Neuronal stem cell (in vitro differentiated cells): Measurements from ENCODE around the gene SLC17A7.
A peak's percentile ranks its signal among the peaks of the same experiment; 100 is the strongest.

Source experiments
- DNase-seq: peaks from one replicate; pipeline ENCODE4 v3.0.0-alpha.2; 2013; ENCODE audit warnings: low spot score
- H2AFZ ChIP-seq: one replicate; pipeline ENCODE4 v1.6.1; 2013; ENCODE audit warnings: mild to moderate bottlenecking, low read length, inconsistent platforms
- H2AK5ac ChIP-seq: 2 replicates; pipeline ENCODE4 v1.6.1; 2013; ENCODE audit warnings: low read depth, mild to moderate bottlenecking, inconsistent platforms, low read length, moderate library complexity, mixed read lengths
- H2BK120ac ChIP-seq: 2 replicates; pipeline ENCODE4 v1.6.1; 2013; ENCODE audit warnings: low read depth, mild to moderate bottlenecking, inconsistent platforms, low read length, moderate library complexity, mixed read lengths
- H2BK12ac ChIP-seq: one replicate; pipeline ENCODE4 v1.6.1; 2013; ENCODE audit warnings: low read length, inconsistent platforms
- H2BK15ac ChIP-seq: 2 replicates; pipeline ENCODE4 v1.6.1; 2013; ENCODE audit warnings: mild to moderate bottlenecking, low read length, inconsistent platforms, mixed read lengths
- H2BK5ac ChIP-seq: one replicate; pipeline ENCODE4 v1.6.1; 2013; ENCODE audit warnings: inconsistent platforms, mild to moderate bottlenecking, low read length, moderate library complexity
- H3K14ac ChIP-seq: one replicate; pipeline ENCODE4 v1.6.1; 2013; ENCODE audit warnings: low read length, inconsistent platforms
- H3K18ac ChIP-seq: 2 replicates; pipeline ENCODE4 v1.6.1; 2013; ENCODE audit warnings: low read length, inconsistent platforms
- H3K23ac ChIP-seq: 2 replicates; pipeline ENCODE4 v1.6.1; 2013; ENCODE audit warnings: low read depth, mild to moderate bottlenecking, mixed read lengths, low read length, inconsistent platforms; ENCODE audit not compliant: poor library complexity
- H3K27ac ChIP-seq: replicated peaks from 3 replicates; pipeline ENCODE4 v1.5.1; 2013; ENCODE audit warnings: low read length, inconsistent platforms
- H3K27me3 ChIP-seq, 3 experiments: 2 replicates each; pipeline ENCODE4 v1.6.1; 2013; ENCODE audit warnings: low read length in 3 of 3, mild to moderate bottlenecking in 2 of 3, inconsistent platforms in 1 of 3, low read depth in 1 of 3, mixed read lengths in 1 of 3, moderate library complexity in 1 of 3; ENCODE audit not compliant: control insufficient read depth in 3 of 3, insufficient read depth in 3 of 3
- H3K36me3 ChIP-seq, 2 donors: replicated peaks in 1 of 2; 2 replicates each; pipeline ENCODE4 v1.6.1; 2013; ENCODE audit warnings: low read length in 2 of 2; ENCODE audit not compliant: control insufficient read depth in 2 of 2, insufficient read depth in 2 of 2
- H3K4ac ChIP-seq: 2 replicates; pipeline ENCODE4 v1.6.1; 2013; ENCODE audit warnings: inconsistent platforms, mild to moderate bottlenecking, low read length, moderate library complexity
- H3K4me1 ChIP-seq, 2 donors: 1 replicate in 1 of 2; 2 replicates in 1 of 2; pipeline ENCODE4 v1.6.1; 2013; ENCODE audit warnings: low read length in 2 of 2, low read depth in 1 of 2; ENCODE audit not compliant: control insufficient read depth in 2 of 2, insufficient read depth in 1 of 2
- H3K4me2 ChIP-seq: one replicate; pipeline ENCODE4 v1.6.1; 2013; ENCODE audit warnings: mild to moderate bottlenecking, low read length, inconsistent platforms; ENCODE audit not compliant: insufficient read depth, poor library complexity, severe bottlenecking
- H3K4me3 ChIP-seq, 2 donors: 2 replicates each; pipeline ENCODE4 v1.5.1; 2013; ENCODE audit warnings: low read length in 2 of 2, mild to moderate bottlenecking in 2 of 2, inconsistent platforms in 1 of 2, moderate library complexity in 1 of 2
- H3K79me1 ChIP-seq: one replicate; pipeline ENCODE4 v1.6.1; 2013; ENCODE audit warnings: low read depth, mild to moderate bottlenecking, inconsistent platforms, low read length, moderate library complexity
- H3K9ac ChIP-seq: one replicate; pipeline ENCODE4 v1.6.1; 2013; ENCODE audit warnings: mild to moderate bottlenecking, low read depth, low read length, inconsistent platforms; ENCODE audit not compliant: poor library complexity
- H3K9me3 ChIP-seq, 2 donors: replicated peaks in 1 of 2; 2 replicates each; pipeline versions ENCODE3 to v1.6.1; 2013; ENCODE audit warnings: low read length in 2 of 2, mild to moderate bottlenecking in 2 of 2, inconsistent platforms in 1 of 2, low read depth in 1 of 2, mixed read lengths in 1 of 2, moderate library complexity in 1 of 2; ENCODE audit not compliant: control insufficient read depth in 2 of 2, insufficient read depth in 1 of 2
- H4K8ac ChIP-seq: one replicate; pipeline ENCODE4 v1.6.1; 2013; ENCODE audit warnings: low read depth, mild to moderate bottlenecking, inconsistent platforms, low read length, moderate library complexity
- H4K91ac ChIP-seq: one replicate; pipeline ENCODE4 v1.6.1; 2013; ENCODE audit warnings: low read length, low read depth, mild to moderate bottlenecking, inconsistent platforms; ENCODE audit not compliant: poor library complexity
- WGBS, 2 donors: extraction: QIAGEN DNeasy Blood & Tissue Kit; methylation state at CpG; one replicate each; pipeline ENCODE4 v1.1.7; 2013; ENCODE audit warnings: missing lambda C conversion rate in 2 of 2, mixed read lengths in 1 of 2; ENCODE audit not compliant: insufficient read length in 2 of 2, insufficient replicate concordance in 1 of 2; ENCODE audit errors: extremely low coverage in 2 of 2; 5-methylcytosine and 5-hydroxymethylcytosine counted together

SLC17A7 gene

DNA sequence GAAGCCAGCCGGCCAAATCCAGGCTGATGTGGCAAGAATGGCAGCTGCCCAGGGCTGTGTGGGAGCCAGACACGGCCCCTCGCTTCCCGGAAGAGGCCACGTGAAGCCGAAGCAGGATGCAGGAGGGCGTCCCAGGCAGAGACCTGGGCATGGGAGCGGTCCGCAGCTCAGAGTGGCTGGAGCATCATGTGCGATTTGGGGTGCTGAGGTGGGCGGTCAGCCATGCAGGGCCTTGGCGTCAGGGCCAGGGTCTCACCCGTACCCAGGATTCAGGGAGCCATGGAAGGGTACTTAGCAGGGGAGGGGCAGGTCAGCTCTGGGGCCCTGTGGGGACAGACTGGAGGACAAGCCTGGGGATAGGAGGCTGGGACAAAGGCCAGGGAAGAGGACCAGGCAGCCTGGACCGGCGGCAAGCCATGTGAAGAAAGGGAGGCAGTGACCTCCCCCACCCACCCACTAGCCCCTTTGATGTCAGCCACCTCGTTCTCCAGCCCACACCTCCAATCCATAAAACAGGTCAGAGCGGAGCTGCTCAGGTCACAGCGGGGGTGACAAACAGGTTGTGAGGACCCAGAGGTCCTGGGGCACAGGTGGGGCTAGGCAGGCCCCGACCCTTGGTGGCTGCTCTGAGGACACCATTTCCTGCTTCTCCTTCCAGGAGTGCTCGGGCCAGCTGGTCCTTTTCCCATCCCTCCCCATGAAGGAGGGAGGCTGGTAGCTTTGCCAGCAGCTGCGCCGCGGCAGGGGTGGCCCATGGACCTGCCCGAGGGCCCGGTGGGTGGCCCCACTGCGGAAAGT is 51.0 kb downstream of the SLC17A7 start:
- Histone ChIP-seq H3K4me3 (no peak overlapping the region), H3K4me1 (peaks cover 4 to 7% of the 10 kb centered on the region in 2 donors), H3K9me3 (no peaks in the 10 kb centered on the region), H3K23ac (no peak overlapping the region), H2AFZ (no peak overlapping the region), H3K4me2 (no peak overlapping the region), H3K18ac (peak overlapping the region; percentile 59), H2BK120ac (peak overlapping the region; percentile 28), H3K27ac (no peak overlapping the region), H2BK12ac (peak overlapping the region; percentile 63), H3K36me3 (no peaks in the 10 kb centered on the region), H3K79me1 (no peaks in the 10 kb centered on the region), H3K4ac (peak overlapping the region; percentile 53), H3K14ac (no peak overlapping the region), H4K91ac (no peak overlapping the region), H2BK15ac (peak overlapping the region; percentile 96), H2BK5ac (peak overlapping the region; percentile 36), H3K9ac (no peak overlapping the region), H2AK5ac (peak overlapping the region; percentile 96), H3K27me3 (peaks cover 0 to 7% (median 0%) of the 10 kb centered on the region in 3 experiments), H4K8ac (no peak overlapping the region)
- no peak for DNase-seq
- WGBS, 2 donors = no CpG with 5 or more reads among the region's 26 CpGs

DNA sequence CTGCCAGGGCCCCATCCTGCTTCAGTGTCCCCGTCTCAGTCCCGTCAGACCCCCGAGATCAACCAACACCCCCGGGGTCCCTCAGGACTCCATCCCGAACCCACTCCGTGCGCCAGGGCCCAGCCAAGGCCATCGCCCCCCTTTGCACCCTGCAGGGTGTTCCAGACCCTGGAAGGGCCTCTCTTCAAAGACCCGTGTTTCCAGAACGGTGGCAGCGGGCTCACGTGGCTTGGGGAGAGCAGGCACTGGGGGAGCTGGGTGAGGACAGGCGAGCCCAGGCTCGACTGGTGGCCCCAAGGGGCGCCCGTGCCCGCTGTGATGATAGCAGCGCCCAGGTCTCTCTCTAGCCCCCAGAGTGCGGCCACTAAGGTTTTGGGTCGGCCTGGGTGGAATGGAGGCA is 51.9 kb downstream of the SLC17A7 start:
- Histone ChIP-seq H2BK5ac (no peak overlapping the region), H2BK12ac (no peak overlapping the region), H3K4me1 (peaks cover 4% of the 10 kb centered on the region in 2 donors), H3K36me3 (no peaks in the 10 kb centered on the region), H3K4me3 (no peak overlapping the region), H3K18ac (peak overlapping the region; percentile 64), H3K4me2 (no peak overlapping the region), H2BK15ac (peak overlapping the region; percentile 96), H3K4ac (no peak overlapping the region), H3K27ac (no peak overlapping the region), H2BK120ac (no peak overlapping the region), H3K14ac (no peak overlapping the region), H3K79me1 (no peaks in the 10 kb centered on the region), H2AK5ac (peak overlapping the region; percentile 70), H4K91ac (no peak overlapping the region), H3K9me3 (no peaks in the 10 kb centered on the region), H3K23ac (no peak overlapping the region), H4K8ac (no peak overlapping the region), H3K9ac (no peak overlapping the region), H3K27me3 (peaks cover 0 to 7% (median 0%) of the 10 kb centered on the region in 3 experiments), H2AFZ (no peak overlapping the region)
- no peak for DNase-seq
- no CpG with 5 or more reads among the region's 20 CpGs for WGBS, 2 donors

DNA sequence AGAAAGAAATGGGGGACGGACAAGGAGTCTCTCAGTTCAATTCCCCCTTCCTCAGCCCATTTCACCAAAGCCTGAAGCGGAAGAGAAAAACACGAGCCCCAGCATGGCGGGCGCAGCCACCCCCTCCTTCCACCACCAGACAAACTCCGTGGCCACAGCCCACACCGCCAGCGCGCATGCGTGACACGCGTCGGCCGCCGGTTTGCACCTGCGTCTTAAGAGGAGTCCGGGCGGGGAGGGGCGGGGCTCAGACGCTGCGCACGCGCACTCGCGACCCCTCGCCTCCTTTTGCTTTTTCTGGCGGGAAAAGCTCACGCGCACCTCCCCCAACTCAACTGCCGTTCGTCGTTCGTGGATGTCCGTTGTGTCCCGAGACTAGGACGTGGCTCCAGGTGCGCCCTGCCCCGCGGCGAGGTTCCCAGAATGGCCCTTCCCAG is 53.4 kb downstream of the SLC17A7 start, which contains the start of gene KASH5:
KASH5 (plus strand) TSS at position 314 of the 437 bp plus-strand sequence. CDS start 2,635 bp downstream, outside the sequence.
- Histone ChIP-seq H3K23ac (peak within 1 kb of the TSS; percentile 65), H3K4me2 (no peak within 1 kb of the TSS), H2BK5ac (no peak within 1 kb of the TSS), H2AK5ac (peak within 1 kb of the TSS; percentile 81), H3K4me3 (no peak within 1 kb of the TSS), H2AFZ (no peak within 1 kb of the TSS), H2BK120ac (no peak within 1 kb of the TSS), H3K27ac (no peak within 1 kb of the TSS), H2BK15ac (no peak within 1 kb of the TSS), H3K27me3 (peaks cover 0 to 2% (median 0%) of the 10 kb centered on the region in 3 experiments), H3K18ac (peak within 1 kb of the TSS; percentile 17), H2BK12ac (peak within 1 kb of the TSS; percentile 58), H3K9ac (no peak within 1 kb of the TSS), H3K79me1 (no peaks in the 10 kb centered on the region), H3K14ac (no peak within 1 kb of the TSS), H3K9me3 (no peaks in the 10 kb centered on the region), H4K8ac (no peak within 1 kb of the TSS), H4K91ac (no peak within 1 kb of the TSS), H3K4ac (no peak within 1 kb of the TSS), H3K36me3 (no peaks in the 10 kb centered on the region), H3K4me1 (no peaks in the 10 kb centered on the region)
- no peak for DNase-seq
- WGBS, 2 donors = no CpG with 5 or more reads among the region's 40 CpGs

DNA sequence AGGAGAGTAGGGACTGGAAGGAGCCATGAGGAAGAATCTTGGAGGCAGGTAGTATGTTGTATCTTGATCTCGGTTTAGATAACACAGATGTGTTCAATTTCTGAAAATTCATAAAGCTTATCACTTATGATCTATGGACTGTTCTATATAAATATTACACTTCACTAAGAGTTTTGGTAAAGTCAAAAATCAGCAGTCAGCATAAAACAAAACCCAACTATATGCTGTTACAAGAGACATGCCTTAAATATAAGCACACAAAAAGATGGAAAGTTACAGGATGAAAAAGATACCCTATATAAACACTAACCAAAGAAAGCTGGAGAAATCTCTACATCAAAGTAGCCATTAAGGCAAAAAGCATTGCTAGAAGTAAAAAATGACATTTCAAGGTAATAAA is 57.7 kb downstream of the SLC17A7 start:
- no peaks in the 10 kb centered on the region for H3K79me1 ChIP-seq
- DNase-seq = no peak
- H3K27me3 ChIP-seq = no peaks in the 10 kb centered on the region
- no peak overlapping the region for H3K14ac ChIP-seq
- H3K18ac ChIP-seq = no peak overlapping the region
- no peak overlapping the region for H2BK5ac ChIP-seq
- H2BK120ac ChIP-seq = no peak overlapping the region
- H3K27ac ChIP-seq = no peak overlapping the region
- no peak overlapping the region for H3K4me3 ChIP-seq
- no peaks in the 10 kb centered on the region for H3K36me3 ChIP-seq
- H2BK15ac ChIP-seq = no peak overlapping the region
- no peak overlapping the region for H3K4ac ChIP-seq
- H2BK12ac ChIP-seq = no peak overlapping the region
- H3K4me2 ChIP-seq = no peak overlapping the region
- no peak overlapping the region for H3K23ac ChIP-seq
- no peak overlapping the region for H4K91ac ChIP-seq
- H2AK5ac ChIP-seq = no peak overlapping the region
- H3K4me1 ChIP-seq = no peaks in the 10 kb centered on the region
- H3K9ac ChIP-seq = no peak overlapping the region
- no peak overlapping the region for H2AFZ ChIP-seq
- no peak overlapping the region for H4K8ac ChIP-seq
- peaks cover 2% of the 10 kb centered on the region in 2 donors for H3K9me3 ChIP-seq
- WGBS, 2 donors = no CpG with 5 or more reads among the region's 1 CpG
